Urinary bladder (tissue), 4 donors: ENCODE data around the gene TREM1. TPM values are rescaled to one million over a fixed set of nuclear protein-coding genes. Genes with fewer than 3 reads are reported as not detected.
"Not testable (repeated sequence)": the region's sequence is repeated elsewhere in the genome, so short reads cannot be mapped to it uniquely, and the experiment has no call there.

Source experiments
- DNase-seq: peaks from one replicate; pipeline ENCODE4 v3.0.0-alpha.2; 2015; ENCODE audit errors: extremely low spot score
- H3K27ac ChIP-seq: one replicate; pipeline ENCODE4 v1.5.1; 2013; ENCODE audit warnings: low read depth, mild to moderate bottlenecking, moderate library complexity
- H3K36me3 ChIP-seq: one replicate; pipeline ENCODE4 v1.6.1; 2013; ENCODE audit warnings: mild to moderate bottlenecking, moderate library complexity; ENCODE audit not compliant: insufficient read depth
- H3K4me1 ChIP-seq: one replicate; pipeline ENCODE4 v1.6.1; 2013; ENCODE audit warnings: mild to moderate bottlenecking, moderate library complexity; ENCODE audit not compliant: insufficient read depth
- H3K4me3 ChIP-seq: one replicate; pipeline ENCODE4 v1.5.1; 2013; ENCODE audit warnings: low read depth, low read length
- WGBS: extraction: QIAGEN DNeasy Blood & Tissue Kit; methylation state at CpG from one replicate; pipeline ENCODE4 v1.1.7; 2013; 5-methylcytosine and 5-hydroxymethylcytosine counted together
- polyA plus RNA-seq: library from polyadenylated mRNA; stranded (reverse); fragments of 200-250 nt; gene quantifications from one replicate; pipeline ENCODE4 v1.2.3, GENCODE V29; 2013
- total RNA-seq: library from RNA; depleted of rRNA; stranded (reverse); fragments of >200 nt; gene quantifications from one replicate; pipeline ENCODE4 v1.2.3, GENCODE V29; 2014
- donor health status: healthy with polysubstance abuse.
- donor health status: healthy.

TREM1 gene
- total and polyA plus RNA-seq, 2 donors, result 0.26 to 0.66 TPM

GRCh38 chr6:41262401-41262800, 24.1 kb downstream of the TREM1 start:
- no peaks in the 10 kb centered on the region for H3K36me3 ChIP-seq
- no peak overlapping the region for H3K27ac ChIP-seq
- 69% methylated on average over 2 of the region's 2 CpGs for whole genome bisulfite sequencing
- H3K4me1 ChIP-seq, result no peaks in the 10 kb centered on the region
- DNase-seq, result no peak
- H3K4me3 ChIP-seq, result no peak overlapping the region

- DNase-seq, result no peak
- H3K36me3 ChIP-seq, result no peaks in the 10 kb centered on the region
- H3K4me1 ChIP-seq, result no peaks in the 10 kb centered on the region
- H3K4me3 ChIP-seq, result no peak overlapping the region
- WGBS, result 100% methylated on average over 1 of the region's 1 CpG
- H3K27ac ChIP-seq, result no peak overlapping the region
Measured at GRCh38 chr6:41258196-41258493, 28.3 kb downstream of the TREM1 start.

GRCh38 chr6:41257369-41258195, 28.9 kb downstream of the TREM1 start:
- no peak overlapping the region for H3K4me3 ChIP-seq
- 24% methylated on average over 2 of the region's 2 CpGs for WGBS
- no peaks in the 10 kb centered on the region for H3K4me1 ChIP-seq
- peak; percentile 83 for DNase-seq
- H3K27ac ChIP-seq, result no peak overlapping the region
- no peaks in the 10 kb centered on the region for H3K36me3 ChIP-seq

DNA sequence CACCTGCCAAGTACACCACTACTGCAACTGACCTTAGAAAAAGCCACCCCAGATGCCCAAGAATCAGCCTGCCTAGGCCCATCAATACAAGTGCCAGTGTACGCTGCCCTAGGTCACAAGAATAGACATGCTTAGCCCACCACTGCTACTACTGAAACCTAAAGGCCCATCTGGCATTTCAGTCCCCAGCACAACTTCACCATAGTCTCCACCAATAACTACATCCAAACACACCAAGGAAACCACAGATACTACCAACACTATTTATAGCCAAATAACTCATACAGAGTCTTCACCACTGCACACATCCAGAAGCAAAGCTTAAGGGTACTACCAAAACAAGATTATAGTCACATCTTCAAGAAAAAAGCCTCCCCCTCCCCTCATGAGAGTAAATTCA, 30.1 kb downstream of the TREM1 start:
- Histone ChIP-seq H3K4me1 (no peaks in the 10 kb centered on the region), H3K36me3 (no peaks in the 10 kb centered on the region), H3K27ac (no peak overlapping the region), H3K4me3 (no peak overlapping the region)
- 98% methylated on average over 1 of the region's 1 CpG for WGBS
- no peak for DNase-seq

DNA sequence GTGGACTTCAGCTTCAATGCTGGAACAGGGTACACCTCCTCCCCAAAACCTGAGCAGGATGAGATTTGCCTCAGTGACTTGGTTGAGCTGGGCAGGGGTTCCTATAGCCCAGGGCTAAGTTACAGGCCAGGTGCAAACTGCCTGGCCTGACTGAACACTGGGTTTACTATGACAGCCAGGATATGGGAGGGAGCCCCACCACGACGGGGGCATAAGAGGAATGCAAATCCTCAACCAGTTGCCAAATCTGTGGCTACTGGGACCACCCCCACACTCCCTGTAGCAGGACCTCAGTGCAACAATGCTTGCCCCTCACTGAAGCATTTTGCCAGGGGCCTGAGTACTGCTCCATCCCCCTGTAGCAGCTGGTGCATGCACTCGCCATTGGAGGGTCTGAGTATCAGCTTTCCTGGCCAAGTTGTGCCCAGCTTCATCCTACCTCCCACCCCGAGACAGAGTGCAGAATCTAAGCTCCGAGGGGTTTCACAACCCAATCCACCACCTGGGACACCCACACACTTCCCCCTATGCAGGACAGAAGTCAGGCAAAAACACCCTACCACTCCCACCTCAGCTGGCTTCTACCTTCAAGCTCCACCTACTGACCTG, 30.7 kb downstream of the TREM1 start:
- Histone ChIP-seq H3K4me1 (no peaks in the 10 kb centered on the region), H3K36me3 (no peaks in the 10 kb centered on the region), H3K27ac (no peak overlapping the region), H3K4me3 (no peak overlapping the region)
- 78% methylated on average over 5 of the region's 5 CpGs for WGBS
- no peak for DNase-seq

DNA sequence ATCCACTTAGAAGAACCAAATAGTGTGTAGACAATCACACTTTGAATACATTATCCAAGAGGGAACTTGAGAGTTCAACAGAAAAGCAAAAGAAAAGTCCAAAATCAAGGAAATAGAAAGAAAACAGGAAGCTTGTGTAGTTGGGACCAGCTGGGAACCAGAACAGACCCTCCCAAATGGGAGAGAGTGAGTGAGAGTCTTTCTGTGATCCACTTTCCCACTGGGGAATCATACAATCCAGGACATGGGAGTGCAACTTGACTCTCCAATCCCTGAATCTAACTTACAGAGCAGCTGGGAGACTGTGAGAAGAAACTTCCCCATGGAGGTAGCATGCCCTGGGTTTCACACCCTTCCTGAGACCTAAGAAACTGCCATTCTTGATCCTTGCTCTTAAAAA, 31.4 kb downstream of the TREM1 start:
- H3K4me1 ChIP-seq, result no peaks in the 10 kb centered on the region
- no peak for DNase-seq
- H3K4me3 ChIP-seq, result no peak overlapping the region
- no peaks in the 10 kb centered on the region for H3K36me3 ChIP-seq
- H3K27ac ChIP-seq, result no peak overlapping the region

DNA sequence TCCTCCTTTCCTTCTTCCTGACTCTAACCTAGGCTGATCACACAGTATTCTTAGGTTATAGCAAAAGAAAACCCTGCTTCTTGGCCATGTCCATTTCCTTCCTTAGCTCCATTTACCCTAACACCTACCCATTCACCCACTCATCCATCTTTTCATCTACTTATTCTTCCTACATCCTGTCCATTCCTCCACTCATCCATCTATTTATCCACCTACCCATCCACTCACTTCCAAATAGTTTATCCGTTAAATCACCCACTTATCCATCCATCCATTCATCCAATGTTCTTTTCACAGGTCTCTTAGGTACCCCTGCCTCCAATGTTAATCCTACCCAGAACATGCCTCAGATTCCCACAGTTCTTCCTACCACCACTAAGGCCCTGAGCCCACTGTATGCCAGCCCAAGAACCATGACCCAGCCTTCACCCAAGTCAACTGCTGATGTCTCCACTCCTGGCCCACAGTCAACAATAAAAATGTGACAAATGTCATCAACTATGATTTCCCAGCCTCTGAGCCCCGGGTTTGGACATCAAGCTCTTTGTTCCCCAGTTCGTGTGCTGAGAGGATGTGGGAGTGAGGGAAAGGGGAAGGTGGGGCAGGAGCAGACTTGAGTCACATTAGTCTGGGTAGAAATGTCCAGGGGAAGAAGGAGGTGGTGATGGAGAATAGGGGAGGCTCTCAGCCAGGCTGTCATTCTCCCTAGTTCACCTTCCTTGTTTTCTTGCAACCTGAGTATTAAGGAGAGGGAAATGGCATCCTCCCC, 33.9 kb downstream of the TREM1 start:
- Histone ChIP-seq H3K36me3 (no peaks in the 10 kb centered on the region), H3K4me3 (no peak overlapping the region), H3K4me1 (no peaks in the 10 kb centered on the region), H3K27ac (no peak overlapping the region)
- no peak for DNase-seq
- 67% methylated on average over 3 of the region's 3 CpGs for WGBS

- Histone ChIP-seq H3K36me3 (no peaks in the 10 kb centered on the region), H3K4me1 (no peaks in the 10 kb centered on the region), H3K4me3 (no peak overlapping the region), H3K27ac (no peak overlapping the region)
- 75% methylated on average over 7 of the region's 7 CpGs for WGBS
- no peak for DNase-seq
Measured at GRCh38 chr6:41247882-41248705, 38.4 kb downstream of the TREM1 start.

DNA sequence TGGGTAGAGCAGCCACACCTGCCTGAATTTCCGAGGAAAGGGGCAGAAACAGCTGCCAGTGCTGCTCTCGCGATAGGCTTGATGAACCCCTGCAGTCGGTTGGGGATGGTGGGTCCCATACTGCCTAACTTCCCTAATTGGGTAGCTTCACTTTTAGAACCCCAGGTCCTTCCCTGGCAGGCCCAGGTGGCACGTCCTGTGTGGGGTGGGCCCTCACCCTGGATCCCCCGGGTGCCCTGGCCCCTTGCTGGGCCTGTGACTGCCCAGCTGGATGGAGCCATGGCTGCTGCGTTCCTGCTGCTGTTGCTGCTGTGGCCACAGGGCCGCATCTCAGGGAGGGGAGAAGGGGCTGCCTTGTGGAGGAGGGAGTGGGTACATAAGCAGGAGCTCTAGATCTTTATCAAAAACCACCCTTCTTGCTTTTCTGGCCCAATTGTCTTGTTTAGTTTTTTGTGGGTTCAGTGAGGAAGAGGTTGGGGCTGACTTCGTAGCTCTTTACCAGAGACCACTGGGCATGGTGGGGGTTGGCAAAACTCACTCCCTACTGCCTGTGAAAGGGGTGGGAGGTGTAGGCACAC, 39.1 kb downstream of the TREM1 start:
- no peak overlapping the region for H3K4me3 ChIP-seq
- no peak for DNase-seq
- no peaks in the 10 kb centered on the region for H3K4me1 ChIP-seq
- 77% methylated on average over 9 of the region's 9 CpGs for WGBS
- no peaks in the 10 kb centered on the region for H3K36me3 ChIP-seq
- no peak overlapping the region for H3K27ac ChIP-seq

GRCh38 chr6:41246529-41246928, 40.0 kb downstream of the TREM1 start:
- not testable (repeated sequence) for H3K27ac ChIP-seq, DNase-seq, H3K36me3 ChIP-seq, H3K4me3 ChIP-seq, H3K4me1 ChIP-seq
- WGBS, result 94% methylated on average over 4 of the region's 4 CpGs

- H3K4me3 ChIP-seq, result no peak overlapping the region
- WGBS, result 17% methylated on average over 22 of the region's 22 CpGs
- no peak overlapping the region for H3K27ac ChIP-seq
- no peak for DNase-seq
- H3K4me1 ChIP-seq, result no peaks in the 10 kb centered on the region
- no peaks in the 10 kb centered on the region for H3K36me3 ChIP-seq
Measured at GRCh38 chr6:41239467-41240159, 46.9 kb downstream of the TREM1 start.

DNA sequence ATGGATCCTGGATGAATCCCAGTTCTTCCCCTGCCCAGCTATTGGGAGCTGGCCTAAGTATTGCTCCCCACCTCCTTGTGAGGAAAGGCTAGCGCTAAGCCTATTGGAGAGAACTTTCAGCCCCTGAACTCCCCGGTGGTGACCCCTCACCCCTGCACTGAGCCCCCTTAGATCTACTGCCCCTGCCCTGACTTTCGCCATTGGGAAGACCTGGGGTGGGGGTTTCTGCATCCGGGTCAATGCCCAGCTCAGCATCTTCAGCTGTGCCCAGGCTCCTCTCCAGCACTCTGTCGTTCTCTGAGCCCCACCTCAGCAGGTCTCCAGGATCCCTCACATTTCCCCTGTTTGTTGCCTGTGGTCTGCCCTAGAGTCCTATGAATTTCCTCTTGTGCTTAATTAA, 49.4 kb downstream of the TREM1 start:
- Histone ChIP-seq H3K4me1 (no peaks in the 10 kb centered on the region), H3K27ac (no peak overlapping the region), H3K36me3 (no peaks in the 10 kb centered on the region), H3K4me3 (no peak overlapping the region)
- WGBS, result 84% methylated on average over 5 of the region's 5 CpGs
- DNase-seq, result no peak

DNA sequence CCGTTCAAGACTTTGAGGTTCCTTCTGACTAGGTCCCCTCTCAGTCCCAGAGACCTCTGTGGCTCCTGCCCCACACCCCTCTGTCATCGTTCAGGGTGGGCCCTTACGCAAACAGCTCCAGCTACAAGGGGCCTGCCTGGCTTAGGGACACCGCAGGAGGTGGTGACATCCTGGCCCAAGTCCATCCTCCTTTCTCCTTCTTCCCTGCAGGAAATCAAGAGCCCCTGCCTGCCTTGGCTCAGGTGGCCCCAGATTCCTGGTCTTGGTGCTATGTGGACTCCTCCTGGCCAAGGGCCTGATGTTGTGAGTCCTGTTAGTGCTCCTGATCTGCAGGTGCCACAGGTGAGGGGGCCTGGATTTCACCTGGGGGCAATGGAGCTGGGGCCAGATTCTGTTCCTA, 50.2 kb downstream of the TREM1 start:
- Histone ChIP-seq H3K4me1 (no peaks in the 10 kb centered on the region), H3K27ac (no peak overlapping the region), H3K36me3 (no peaks in the 10 kb centered on the region), H3K4me3 (no peak overlapping the region)
- WGBS, result 80% methylated on average over 4 of the region's 4 CpGs
- DNase-seq, result no peak
